IPS DF 4.7 (cell line): ENCODE results near the gene FCHSD2.
"Not testable (repeated sequence)": the region's sequence is repeated elsewhere in the genome, so short reads cannot be mapped to it uniquely, and the experiment has no call there.

Experiments
- DNase-seq: peaks from one replicate; pipeline ENCODE4 v3.0.0-alpha.2; 2013; ENCODE audit warnings: low spot score; ENCODE audit errors: extremely low read depth

The FCHSD2 gene

GRCh38 chr11:72885749-72886609 lies 256.1 kb downstream of the FCHSD2 start:
- no peak for DNase-seq

- DNase-seq: no peak
These were observed 266.0 kb downstream of the FCHSD2 start for GRCh38 chr11:72876147-72876546.

GRCh38 chr11:72875736-72876135 lies 266.4 kb downstream of the FCHSD2 start:
- DNase-seq: no peak

- DNase-seq: no peak
These were observed 270.1 kb downstream of the FCHSD2 start for GRCh38 chr11:72872012-72872411.

- no peak for DNase-seq
These were observed 271.0 kb downstream of the FCHSD2 start for GRCh38 chr11:72871119-72871518.

- DNase-seq: no peak
These were observed 272.3 kb downstream of the FCHSD2 start for GRCh38 chr11:72869831-72870230.

- no peak for DNase-seq
These were observed 274.1 kb downstream of the FCHSD2 start for GRCh38 chr11:72867970-72868369.

GRCh38 chr11:72864702-72865655 lies 277.1 kb downstream of the FCHSD2 start:
- no peak for DNase-seq

GRCh38 chr11:72863916-72864315 lies 278.2 kb downstream of the FCHSD2 start:
- no peak for DNase-seq

- no peak for DNase-seq
These were observed 279.0 kb downstream of the FCHSD2 start for GRCh38 chr11:72863091-72863490.

- no peak for DNase-seq
These were observed 281.5 kb downstream of the FCHSD2 start for GRCh38 chr11:72860592-72860991.

GRCh38 chr11:72860010-72860409 lies 282.1 kb downstream of the FCHSD2 start:
- DNase-seq: no peak

GRCh38 chr11:72859126-72859525 lies 283.0 kb downstream of the FCHSD2 start:
- DNase-seq: no peak

- not testable (repeated sequence) for DNase-seq
These were observed 283.9 kb downstream of the FCHSD2 start for GRCh38 chr11:72858267-72858666.

GRCh38 chr11:72856551-72857345 lies 285.4 kb downstream of the FCHSD2 start:
- no peak for DNase-seq

- DNase-seq: no peak
These were observed 286.1 kb downstream of the FCHSD2 start for GRCh38 chr11:72856065-72856464.

- no peak for DNase-seq
These were observed 290.4 kb downstream of the FCHSD2 start for GRCh38 chr11:72851726-72852125.

- no peak for DNase-seq
These were observed 291.3 kb downstream of the FCHSD2 start for GRCh38 chr11:72850832-72851231.

GRCh38 chr11:72848846-72849466 lies 293.2 kb downstream of the FCHSD2 start:
- DNase-seq: peak; percentile 25

- no peak for DNase-seq
These were observed 297.8 kb downstream of the FCHSD2 start for GRCh38 chr11:72844356-72844755.
